H9 (cell line): ENCODE data around the gene SCYGR1. TPM values are rescaled to one million over a fixed set of nuclear protein-coding genes. Genes with fewer than 3 reads are reported as not detected.

ENCODE experiments used
- DNase-seq: peaks from one replicate; pipeline ENCODE4 v3.0.0-alpha.2; 2017
- H2AFZ ChIP-seq: one replicate; pipeline ENCODE4 v1.6.1; 2013; ENCODE audit warnings: mild to moderate bottlenecking, low read length, control low read depth, moderate library complexity
- H2AK5ac ChIP-seq: 2 replicates; pipeline ENCODE4 v1.6.1; 2013; ENCODE audit warnings: low read length, control low read depth, mixed read lengths; ENCODE audit not compliant: insufficient read length
- H2BK120ac ChIP-seq: one replicate; pipeline ENCODE4 v1.6.1; 2013; ENCODE audit warnings: low read depth, mild to moderate bottlenecking, low read length, control low read depth, inconsistent platforms; ENCODE audit not compliant: poor library complexity, severe bottlenecking
- H2BK12ac ChIP-seq: 2 replicates; pipeline ENCODE4 v1.6.1; 2013; ENCODE audit warnings: low read length, control low read depth, mixed read lengths, low read depth; ENCODE audit not compliant: insufficient read length
- H2BK15ac ChIP-seq: 2 replicates; pipeline ENCODE4 v1.6.1; 2013; ENCODE audit warnings: low read depth, low read length, control low read depth
- H2BK20ac ChIP-seq: one replicate; pipeline ENCODE4 v1.6.1; 2013; ENCODE audit warnings: low read depth, mild to moderate bottlenecking, low read length, control low read depth, inconsistent platforms; ENCODE audit not compliant: poor library complexity, severe bottlenecking
- H2BK5ac ChIP-seq: 2 replicates; pipeline ENCODE4 v1.6.1; 2013; ENCODE audit warnings: low read length, control low read depth, mixed read lengths; ENCODE audit not compliant: insufficient read length
- H3K14ac ChIP-seq: 2 replicates; pipeline ENCODE4 v1.6.1; 2013; ENCODE audit warnings: low read length, control low read depth; ENCODE audit not compliant: insufficient read depth
- H3K18ac ChIP-seq: 2 replicates; pipeline ENCODE4 v1.6.1; 2013; ENCODE audit warnings: low read depth, mild to moderate bottlenecking, mixed read lengths, low read length, control low read depth; ENCODE audit not compliant: insufficient read length
- H3K23ac ChIP-seq: 2 replicates; pipeline ENCODE4 v1.6.1; 2013; ENCODE audit warnings: low read length, control low read depth, mixed read lengths, low read depth; ENCODE audit not compliant: insufficient read length
- H3K23me2 ChIP-seq: 2 replicates; pipeline ENCODE4 v1.6.1; 2013; ENCODE audit warnings: low read depth, mild to moderate bottlenecking, mixed read lengths, low read length, control low read depth; ENCODE audit not compliant: insufficient read length, poor library complexity, severe bottlenecking
- H3K27ac ChIP-seq: 2 replicates; pipeline ENCODE4 v1.5.1; 2013; ENCODE audit warnings: low read length, control low read depth, mixed read lengths, low read depth; ENCODE audit not compliant: insufficient read length
- H3K27me3 ChIP-seq: 2 replicates; pipeline ENCODE4 v1.6.1; 2013; ENCODE audit warnings: low read length, control low read depth, inconsistent platforms; ENCODE audit not compliant: insufficient read depth
- H3K4ac ChIP-seq: 2 replicates; pipeline ENCODE4 v1.6.1; 2013; ENCODE audit warnings: low read depth, mild to moderate bottlenecking, control low read depth, inconsistent platforms, low read length, moderate library complexity
- H3K4me1 ChIP-seq: 2 replicates; pipeline ENCODE4 v1.6.1; 2013; ENCODE audit warnings: low read length, control low read depth, inconsistent platforms; ENCODE audit not compliant: insufficient read depth
- H3K4me2 ChIP-seq: 2 replicates; pipeline ENCODE4 v1.6.1; 2013; ENCODE audit warnings: low read length, control low read depth, mixed read lengths; ENCODE audit not compliant: insufficient read length, insufficient read depth
- H3K56ac ChIP-seq: 2 replicates; pipeline ENCODE4 v1.6.1; 2013; ENCODE audit warnings: low read depth, mild to moderate bottlenecking, mixed read lengths, low read length, control low read depth; ENCODE audit not compliant: insufficient read length
- H3K79me1 ChIP-seq: 2 replicates; pipeline ENCODE4 v1.6.1; 2013; ENCODE audit warnings: low read depth, mild to moderate bottlenecking, moderate library complexity, low read length, control low read depth, inconsistent platforms; ENCODE audit not compliant: insufficient read depth, poor library complexity, severe bottlenecking
- H3K79me2 ChIP-seq: 2 replicates; pipeline ENCODE4 v1.6.1; 2013; ENCODE audit warnings: low read length, control low read depth, inconsistent platforms; ENCODE audit not compliant: insufficient read depth
- H3K9ac ChIP-seq: 2 replicates; pipeline ENCODE4 v1.6.1; 2013; ENCODE audit warnings: low read length, control low read depth, mixed read lengths; ENCODE audit not compliant: insufficient read length; ENCODE audit errors: extremely low read depth
- H3K9me3 ChIP-seq: one replicate; pipeline ENCODE4 v1.6.1; 2013; ENCODE audit warnings: low read depth, low read length, inconsistent platforms; ENCODE audit not compliant: control insufficient read depth
- H3T11ph ChIP-seq: one replicate; pipeline ENCODE4 v1.6.1; 2013; ENCODE audit warnings: mild to moderate bottlenecking, low read length, control low read depth, inconsistent platforms
- H4K20me1 ChIP-seq: one replicate; pipeline ENCODE4 v1.6.1; 2013; ENCODE audit not compliant: control insufficient read depth, insufficient read length, insufficient read depth
- H4K5ac ChIP-seq: 2 replicates; pipeline ENCODE4 v1.6.1; 2013; ENCODE audit warnings: low read depth, mild to moderate bottlenecking, mixed read lengths, low read length, control low read depth; ENCODE audit not compliant: insufficient read length
- H4K8ac ChIP-seq: replicated peaks from 2 replicates; pipeline ENCODE4 v1.6.1; 2013; ENCODE audit warnings: low read length, control low read depth, mixed read lengths, low read depth; ENCODE audit not compliant: insufficient read length
- H4K91ac ChIP-seq: 2 replicates; pipeline ENCODE4 v1.6.1; 2013; ENCODE audit warnings: low read depth, mild to moderate bottlenecking, moderate library complexity, mixed read lengths, low read length, control low read depth; ENCODE audit not compliant: insufficient read length
- H3K27ac Mint-ChIP-seq, 3 experiments: 2 replicates in 2 of 3; 3 replicates in 1 of 3; pipeline ENCODE4 v1.8.0; 2020 to 2021; ENCODE audit warnings: mixed read lengths in 3 of 3, mild to moderate bottlenecking in 1 of 3, moderate library complexity in 1 of 3
- H3K27me3 Mint-ChIP-seq: 2 replicates; pipeline ENCODE4 v1.8.0; 2021; ENCODE audit warnings: low read depth, mild to moderate bottlenecking, moderate library complexity, mixed read lengths
- H3K36me3 Mint-ChIP-seq, 3 experiments: 2 replicates in 2 of 3; 3 replicates in 1 of 3; pipeline ENCODE4 v1.8.0; 2020 to 2021; ENCODE audit warnings: low read depth in 3 of 3, mixed read lengths in 3 of 3; ENCODE audit not compliant: insufficient read depth in 1 of 3
- H3K4me1 Mint-ChIP-seq, 2 experiments: 2 replicates each; pipeline ENCODE4 v1.8.0; 2020; ENCODE audit warnings: mixed read lengths in 2 of 2
- H3K4me3 Mint-ChIP-seq, 2 experiments: 2 replicates in 1 of 2; 3 replicates in 1 of 2; pipeline ENCODE4 v1.8.0; 2020 to 2021; ENCODE audit warnings: mild to moderate bottlenecking in 2 of 2, mixed read lengths in 2 of 2, moderate library complexity in 1 of 2
- H3K9me3 Mint-ChIP-seq, 2 experiments: 2 replicates in 1 of 2; 3 replicates in 1 of 2; pipeline ENCODE4 v1.8.0; 2020; ENCODE audit warnings: mild to moderate bottlenecking in 2 of 2, mixed read lengths in 2 of 2, moderate library complexity in 1 of 2
- WGBS: extraction: QIAGEN DNeasy Blood & Tissue Kit; methylation state at CpG from one replicate; pipeline ENCODE4 v1.1.7; 2013; ENCODE audit warnings: missing lambda C conversion rate, low lambda C conversion rate, mixed read lengths; ENCODE audit not compliant: insufficient read length; ENCODE audit errors: extremely low coverage; 5-methylcytosine and 5-hydroxymethylcytosine counted together
- total RNA-seq: library from RNA; stranded (reverse); gene quantifications from 2 replicates; pipeline ENCODE4 v1.2.1, GENCODE V29; 2021
- TF ChIP-seq, protein P1 (sequence below): fragments of 200-600 bp; sonication (generic); conservative IDR thresholded peaks from 3 replicates; pipeline ENCODE4 v1.8.0; 2021; ENCODE audit warnings: antibody characterized with exemption, mild to moderate bottlenecking

SCYGR1 gene
- total RNA-seq, 1 experiment from 2014 or later = not detected

- Histone ChIP-seq H3K4me2 (no peak within 1 kb of the TSS), H3K4me1 (no peaks in the 10 kb centered on the region), H2BK15ac (no peak within 1 kb of the TSS), H2BK20ac (no peak within 1 kb of the TSS), H2BK120ac (no peak within 1 kb of the TSS), H3K79me2 (no peaks in the 10 kb centered on the region), H2AK5ac (no peak within 1 kb of the TSS), H3K23ac (no peak within 1 kb of the TSS), H4K20me1 (no peaks in the 10 kb centered on the region), H2BK5ac (no peak within 1 kb of the TSS), H3K14ac (no peak within 1 kb of the TSS), H3K23me2 (no peaks in the 10 kb centered on the region), H3T11ph (no peak within 1 kb of the TSS), H4K8ac (no peak within 1 kb of the TSS), H3K9me3 (no peaks in the 10 kb centered on the region), H3K27me3 (no peaks in the 10 kb centered on the region), H4K91ac (no peak within 1 kb of the TSS), H3K27ac (no peak within 1 kb of the TSS), H4K5ac (no peak within 1 kb of the TSS), H3K79me1 (no peaks in the 10 kb centered on the region), H3K9ac (no peak within 1 kb of the TSS), H2AFZ (no peak within 1 kb of the TSS), H2BK12ac (no peak within 1 kb of the TSS), H3K18ac (no peak within 1 kb of the TSS), H3K56ac (no peak within 1 kb of the TSS), H3K4ac (no peak within 1 kb of the TSS; the same call in 1 of the 2 replicates)
- TF ChIP-seq, protein P1, sequence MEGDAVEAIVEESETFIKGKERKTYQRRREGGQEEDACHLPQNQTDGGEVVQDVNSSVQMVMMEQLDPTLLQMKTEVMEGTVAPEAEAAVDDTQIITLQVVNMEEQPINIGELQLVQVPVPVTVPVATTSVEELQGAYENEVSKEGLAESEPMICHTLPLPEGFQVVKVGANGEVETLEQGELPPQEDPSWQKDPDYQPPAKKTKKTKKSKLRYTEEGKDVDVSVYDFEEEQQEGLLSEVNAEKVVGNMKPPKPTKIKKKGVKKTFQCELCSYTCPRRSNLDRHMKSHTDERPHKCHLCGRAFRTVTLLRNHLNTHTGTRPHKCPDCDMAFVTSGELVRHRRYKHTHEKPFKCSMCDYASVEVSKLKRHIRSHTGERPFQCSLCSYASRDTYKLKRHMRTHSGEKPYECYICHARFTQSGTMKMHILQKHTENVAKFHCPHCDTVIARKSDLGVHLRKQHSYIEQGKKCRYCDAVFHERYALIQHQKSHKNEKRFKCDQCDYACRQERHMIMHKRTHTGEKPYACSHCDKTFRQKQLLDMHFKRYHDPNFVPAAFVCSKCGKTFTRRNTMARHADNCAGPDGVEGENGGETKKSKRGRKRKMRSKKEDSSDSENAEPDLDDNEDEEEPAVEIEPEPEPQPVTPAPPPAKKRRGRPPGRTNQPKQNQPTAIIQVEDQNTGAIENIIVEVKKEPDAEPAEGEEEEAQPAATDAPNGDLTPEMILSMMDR = no peak
- H3K27ac Mint-ChIP-seq = no peak within 1 kb of the TSS; a peak in 1 of 7 replicates
- H3K9me3 Mint-ChIP-seq = no peaks in the 10 kb centered on the region
- no peak for DNase-seq
- no peaks in the 10 kb centered on the region for H3K27me3 Mint-ChIP-seq
- no peak within 1 kb of the TSS for H3K4me3 Mint-ChIP-seq
- H3K36me3 Mint-ChIP-seq = no peaks in the 10 kb centered on the region
- H3K4me1 Mint-ChIP-seq = peaks cover 10 to 12% of the 10 kb centered on the region in 2 experiments
- no CpG with 5 or more reads among the region's 4 CpGs for WGBS
These were observed 8.7 kb downstream of the SCYGR1 start, which contains the start of gene TM4SF20 for GRCh38 chr2:227379095-227379494. TSS of gene TM4SF20 (minus strand) at chr2:227379306. CDS start at chr2:227379268, 38 bp downstream.
